H54 (cell line): ENCODE results near the gene DGLUCY.
"Not testable (repeated sequence)": the region's sequence is repeated elsewhere in the genome, so short reads cannot be mapped to it uniquely, and the experiment has no call there.

Source experiments
- DNase-seq: peaks from one replicate; pipeline ENCODE4 v3.0.0; 2011; ENCODE audit warnings: low spot score, mixed read lengths; ENCODE audit not compliant: insufficient read length
- FAIRE-seq: peaks from 3 replicates; lab custom pipeline; 2011; peaks lifted over from hg19 to GRCh38; lab: Jason Lieb, UNC
- POLR2A ChIP-seq: IDR thresholded peaks from 2 replicates; pipeline ENCODE4 v1.6.1; 2011; ENCODE audit warnings: low read depth, mild to moderate bottlenecking, low read length

DGLUCY gene

GRCh38 chr14:91232052-91232451 is 118.2 kb downstream of the DGLUCY start:
- no peak for FAIRE-seq
- DNase-seq: no peak

DNA sequence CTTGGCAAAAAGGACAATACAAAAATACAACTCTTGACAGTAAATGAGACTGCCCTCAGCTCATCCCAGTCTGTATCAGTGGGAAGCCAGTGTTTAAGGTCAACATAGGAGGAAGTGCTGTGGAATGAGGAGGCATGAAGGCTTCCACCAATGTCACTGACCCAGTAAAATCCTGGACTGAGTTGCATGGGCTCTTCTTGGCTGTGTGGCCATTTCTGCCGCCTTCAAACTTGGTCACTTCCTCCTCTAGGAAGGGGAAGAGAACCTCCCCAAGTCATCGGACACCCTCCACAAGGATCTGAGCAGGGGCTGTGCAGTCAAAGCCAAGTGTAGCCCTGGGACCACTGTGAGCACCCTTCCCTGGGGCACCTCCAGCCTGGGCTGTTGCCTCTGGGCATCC is 118.7 kb downstream of the DGLUCY start:
- FAIRE-seq (no peak), DNase-seq (no peak)
- no peak for TF ChIP-seq POLR2A

More at GRCh38 chr14:91232052-91232451, 118.2 kb downstream of the DGLUCY start:
- TF ChIP-seq POLR2A: no peak

GRCh38 chr14:91233936-91234790 is 120.3 kb downstream of the DGLUCY start:
- DNase-seq (no peak), FAIRE-seq (no peak)
- no peak for TF ChIP-seq POLR2A

DNA sequence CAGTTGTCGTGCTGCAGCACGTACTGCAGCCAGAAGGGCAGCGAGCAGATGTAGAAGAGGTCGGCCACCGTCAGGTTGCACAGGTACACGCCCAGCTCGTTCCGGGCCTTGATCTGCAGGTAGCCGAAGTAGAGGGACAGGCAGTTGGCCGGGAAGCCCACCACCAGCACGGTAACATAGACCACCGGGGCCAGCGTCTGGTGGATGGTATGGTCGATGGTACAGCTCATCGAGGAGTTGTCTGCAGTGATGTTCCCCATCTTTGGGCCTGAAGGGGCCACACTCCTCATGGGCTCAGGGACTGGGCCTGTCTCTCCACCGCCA is 120.9 kb downstream of the DGLUCY start:
- FAIRE-seq: no peak
- no peak for TF ChIP-seq POLR2A
- DNase-seq: no peak

- no peak for DNase-seq
- no peak for FAIRE-seq
- TF ChIP-seq POLR2A: no peak
Observed at GRCh38 chr14:91235841-91236240, 122.0 kb downstream of the DGLUCY start.

GRCh38 chr14:91237219-91237618 is 123.3 kb downstream of the DGLUCY start:
- FAIRE-seq (peak; percentile 95), DNase-seq (peak; percentile 82)
- TF ChIP-seq POLR2A: no peak

GRCh38 chr14:91238085-91238484 is 124.2 kb downstream of the DGLUCY start:
- FAIRE-seq (no peak), DNase-seq (no peak)
- no peak for TF ChIP-seq POLR2A

DNA sequence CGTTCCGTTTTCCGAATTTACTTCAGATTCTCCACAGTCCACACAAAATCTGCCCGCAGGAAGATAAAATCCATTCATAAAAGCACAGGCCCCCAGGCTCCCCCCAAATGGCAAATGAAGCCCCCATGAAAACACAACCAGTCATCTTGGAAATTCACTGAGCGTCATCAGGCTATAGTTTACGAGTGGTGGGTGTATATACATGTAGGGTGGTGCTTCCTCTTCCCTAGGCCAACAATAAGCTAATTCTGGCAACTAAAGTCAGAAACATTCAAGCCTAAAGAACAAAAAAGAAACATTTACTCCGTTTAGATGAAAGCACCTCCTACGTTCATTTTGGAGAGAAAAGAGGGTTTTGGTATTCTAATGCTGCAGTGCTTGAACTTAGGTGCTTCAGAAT is 124.8 kb downstream of the DGLUCY start:
- FAIRE-seq: no peak

DNA sequence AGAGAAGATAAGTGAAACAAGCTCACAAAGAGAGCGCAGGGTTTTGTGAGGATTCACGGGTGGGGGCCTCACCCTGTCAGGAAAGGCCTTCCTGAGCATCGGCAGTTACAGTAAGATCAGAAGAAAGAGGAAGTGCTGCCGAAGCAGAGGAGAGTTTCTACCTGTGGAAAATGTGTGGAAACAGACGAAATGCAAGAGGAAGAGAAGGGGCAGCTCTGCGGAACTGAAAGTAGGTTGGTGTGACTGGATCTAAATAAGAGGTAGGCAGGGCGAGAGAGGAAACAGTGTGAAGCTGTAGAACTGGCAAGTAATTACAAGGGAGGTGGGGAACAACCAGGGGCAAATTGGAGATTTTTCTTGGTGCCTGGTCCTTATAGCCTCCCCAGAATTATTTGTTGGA is 128.0 kb downstream of the DGLUCY start:
- TF ChIP-seq POLR2A: no peak
- FAIRE-seq: no peak
- no peak for DNase-seq

More for the DNA sequence above, 124.8 kb downstream of the DGLUCY start:
- TF ChIP-seq POLR2A: no peak
- DNase-seq: no peak

GRCh38 chr14:91242635-91243034 is 128.8 kb downstream of the DGLUCY start:
- no peak for FAIRE-seq
- TF ChIP-seq POLR2A: no peak
- DNase-seq: no peak

GRCh38 chr14:91243074-91243471 is 129.2 kb downstream of the DGLUCY start:
- DNase-seq: no peak
- FAIRE-seq: no peak
- no peak for TF ChIP-seq POLR2A

GRCh38 chr14:91244501-91244901 is 130.6 kb downstream of the DGLUCY start, which contains the start of gene GPR68:
GPR68 (minus strand) TSS chr14:91244704; CDS start chr14:91235050, 9,654 bp downstream.
- DNase-seq: peak; percentile 63
- peak; percentile 81 for FAIRE-seq
- TF ChIP-seq POLR2A: no peak

DNA sequence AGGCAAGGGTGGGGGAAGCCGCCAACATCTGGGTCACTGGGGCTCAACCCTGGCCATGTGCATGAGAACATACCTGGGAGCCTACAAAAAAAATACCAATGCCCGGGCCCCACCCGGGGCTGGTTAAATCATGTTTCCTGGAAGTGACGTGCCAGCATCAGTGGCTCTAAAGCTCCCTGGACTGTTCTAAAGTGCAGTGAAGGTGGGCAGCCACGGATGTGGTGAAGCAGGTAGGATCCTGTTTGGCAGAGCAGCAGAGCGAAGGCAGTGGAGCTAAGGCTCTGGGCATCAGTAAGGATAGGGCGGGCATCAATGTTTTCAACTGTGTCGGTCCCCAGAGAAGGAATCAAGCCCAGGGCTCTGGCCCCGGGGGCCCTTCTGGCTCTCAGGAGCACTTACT is 131.2 kb downstream of the DGLUCY start:
- no peak for DNase-seq
- FAIRE-seq: no peak
- TF ChIP-seq POLR2A: no peak

DNA sequence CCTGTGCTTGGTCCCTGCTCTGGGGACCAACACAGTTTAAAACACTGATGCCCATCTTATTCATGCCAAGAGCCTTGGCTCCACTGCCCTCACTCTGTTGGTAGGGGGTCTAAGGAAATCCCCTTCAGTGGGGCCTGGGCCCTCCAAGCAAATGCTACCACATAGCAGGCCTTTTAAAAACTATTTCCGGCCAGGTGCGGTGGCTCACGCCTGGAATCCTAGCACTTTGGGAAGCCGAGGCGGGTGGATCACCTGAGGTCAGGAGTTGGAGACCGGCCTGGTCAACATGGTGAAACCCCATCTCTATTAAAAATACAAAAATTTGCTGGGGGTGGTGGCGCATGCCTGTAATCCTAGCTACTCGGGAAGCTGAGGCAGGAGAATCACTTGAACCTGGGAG is 131.7 kb downstream of the DGLUCY start:
- not testable (repeated sequence) for FAIRE-seq, DNase-seq
